ENCODE measurements around the gene IL1RAPL1.

IL1RAPL1 gene

GRCh38 chrX:28585767-28586166, 1.5 kb upstream of the IL1RAPL1 start:
- DNase-seq, result no peak
- Histone ChIP-seq H3K36me3 (replicated peaks) (no peaks in the 10 kb centered on the region), H3K27ac (no peak overlapping the region), H3K27me3 (replicated peaks) (no peaks in the 10 kb centered on the region), H3K4me3 (ENCODE audit: low read depth, low read length) (peak overlapping the region; percentile 57)
- in situ Hi-C loops (cut with HindIII; ENCODE audit: low pct_ligation_motif_present, low sequenced_read_pairs), result no loop called here
- no peak for TF ChIP-seq CTCF (IDR thresholded peaks at IDR 0.05; ENCODE audit: low read depth, low read length, missing control alignments)

- Histone ChIP-seq H3K36me3 (replicated peaks) (no peaks in the 10 kb centered on the region), H3K27me3 (replicated peaks) (no peaks in the 10 kb centered on the region), H3K4me3 (ENCODE audit: low read depth, low read length) (peak overlapping the region; percentile 57), H3K27ac (no peak overlapping the region)
- peak; percentile 21 for DNase-seq
- TF ChIP-seq CTCF (IDR thresholded peaks at IDR 0.05; ENCODE audit: low read depth, low read length, missing control alignments), result no peak
- in situ Hi-C loops (cut with HindIII; ENCODE audit: low pct_ligation_motif_present, low sequenced_read_pairs), result no loop called here
Observed at GRCh38 chrX:28586286-28586685, 960 bp upstream of the IL1RAPL1 start.

GRCh38 chrX:28589046-28589445, 1.8 kb downstream of the IL1RAPL1 start:
- in situ Hi-C loops (cut with HindIII; ENCODE audit: low pct_ligation_motif_present, low sequenced_read_pairs), result no loop called here
- peak overlapping the region; percentile 57 for H3K4me3 ChIP-seq (ENCODE audit: low read depth, low read length)
- no peaks in the 10 kb centered on the region for H3K27me3 ChIP-seq (replicated peaks)
- TF ChIP-seq CTCF (IDR thresholded peaks at IDR 0.05; ENCODE audit: low read depth, low read length, missing control alignments), result no peak
- no peak for DNase-seq
- H3K27ac ChIP-seq, result no peak overlapping the region
- H3K36me3 ChIP-seq (replicated peaks), result no peaks in the 10 kb centered on the region

GRCh38 chrX:28590396-28590795, 3.1 kb downstream of the IL1RAPL1 start:
- Histone ChIP-seq H3K36me3 (replicated peaks) (no peaks in the 10 kb centered on the region), H3K27me3 (replicated peaks) (no peaks in the 10 kb centered on the region), H3K4me3 (ENCODE audit: low read depth, low read length) (no peak overlapping the region), H3K27ac (no peak overlapping the region)
- no peak for DNase-seq
- in situ Hi-C loops (cut with HindIII; ENCODE audit: low pct_ligation_motif_present, low sequenced_read_pairs), result no loop called here
- peak; percentile 25 for TF ChIP-seq CTCF (IDR thresholded peaks at IDR 0.05; ENCODE audit: low read depth, low read length, missing control alignments)

GRCh38 chrX:28591542-28591941, 4.3 kb downstream of the IL1RAPL1 start:
- TF ChIP-seq CTCF (IDR thresholded peaks at IDR 0.05; ENCODE audit: low read depth, low read length, missing control alignments), result no peak
- in situ Hi-C loops (cut with HindIII; ENCODE audit: low pct_ligation_motif_present, low sequenced_read_pairs), result no loop called here
- Histone ChIP-seq H3K4me3 (ENCODE audit: low read depth, low read length) (no peak overlapping the region), H3K27ac (no peak overlapping the region), H3K36me3 (replicated peaks) (no peaks in the 10 kb centered on the region), H3K27me3 (replicated peaks) (no peaks in the 10 kb centered on the region)
- DNase-seq, result no peak

- DNase-seq, result no peak
- Histone ChIP-seq H3K4me3 (ENCODE audit: low read depth, low read length) (no peak overlapping the region), H3K27me3 (replicated peaks) (no peaks in the 10 kb centered on the region), H3K36me3 (replicated peaks) (no peaks in the 10 kb centered on the region), H3K27ac (no peak overlapping the region)
- TF ChIP-seq CTCF (IDR thresholded peaks at IDR 0.05; ENCODE audit: low read depth, low read length, missing control alignments), result no peak
- in situ Hi-C loops (cut with HindIII; ENCODE audit: low pct_ligation_motif_present, low sequenced_read_pairs), result no loop called here
Observed at GRCh38 chrX:28595346-28595745, 8.1 kb downstream of the IL1RAPL1 start.

Measured in brain microvascular endothelial cell (primary cell).